Activated CD8-positive, alpha-beta memory T cell treated with anti-CD3 and anti-CD28 coated beads for 48 hours (primary cell): Measurements from ENCODE around the gene MEIOB.
"Not testable (repeated sequence)": the region's sequence is repeated elsewhere in the genome, so short reads cannot be mapped to it uniquely, and the experiment has no call there.

Experiments
- DNase-seq, 3 experiments: peaks; one replicate each; pipeline ENCODE4 v3.0.0-alpha.2; 2020; ENCODE audit warnings: low read depth in 2 of 3, low spot score in 2 of 3

Gene MEIOB

DNA sequence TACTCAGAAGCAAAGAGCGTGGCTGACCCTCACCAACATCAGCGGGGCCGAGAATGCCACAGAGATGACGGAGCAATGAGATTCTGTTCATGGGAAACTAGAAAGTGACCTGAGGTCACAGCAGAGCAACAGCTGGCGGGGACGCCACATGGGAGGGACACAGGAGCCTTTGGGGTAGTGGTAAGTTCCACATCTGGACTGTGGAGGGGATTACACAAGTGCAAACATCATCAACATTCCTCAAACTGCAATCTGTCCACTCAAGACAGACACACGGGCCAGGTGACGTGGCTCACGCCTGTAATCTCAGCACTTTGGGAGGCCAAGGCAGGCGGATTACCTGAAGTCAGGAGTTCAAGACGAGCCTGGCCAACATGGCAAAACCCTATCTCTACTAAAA lies 56.5 kb downstream of the MEIOB start:
- DNase-seq, result no peak

DNA sequence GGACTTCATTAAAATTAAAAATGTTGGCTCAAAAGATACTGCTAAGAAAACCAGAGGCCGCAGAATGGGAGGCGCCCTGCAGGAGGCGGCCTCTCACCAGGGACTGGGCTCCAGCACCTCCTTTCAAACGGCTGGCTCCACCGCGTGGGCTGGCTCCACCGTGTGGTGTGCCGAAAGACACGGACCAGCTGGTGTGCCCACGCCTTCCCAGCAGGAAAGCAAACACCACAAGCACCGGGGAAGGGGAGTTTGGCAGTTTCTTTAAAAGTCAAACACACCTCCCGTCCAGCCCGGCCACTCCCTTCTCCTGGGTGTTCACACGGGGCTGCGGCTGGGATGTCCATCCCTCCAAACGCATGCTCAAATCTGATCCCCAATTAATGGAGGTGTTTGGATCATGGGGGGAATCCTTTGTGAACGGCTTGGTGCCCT lies 59.2 kb downstream of the MEIOB start:
- DNase-seq, result peak in 1 of 3 experiments; percentile 17

DNA sequence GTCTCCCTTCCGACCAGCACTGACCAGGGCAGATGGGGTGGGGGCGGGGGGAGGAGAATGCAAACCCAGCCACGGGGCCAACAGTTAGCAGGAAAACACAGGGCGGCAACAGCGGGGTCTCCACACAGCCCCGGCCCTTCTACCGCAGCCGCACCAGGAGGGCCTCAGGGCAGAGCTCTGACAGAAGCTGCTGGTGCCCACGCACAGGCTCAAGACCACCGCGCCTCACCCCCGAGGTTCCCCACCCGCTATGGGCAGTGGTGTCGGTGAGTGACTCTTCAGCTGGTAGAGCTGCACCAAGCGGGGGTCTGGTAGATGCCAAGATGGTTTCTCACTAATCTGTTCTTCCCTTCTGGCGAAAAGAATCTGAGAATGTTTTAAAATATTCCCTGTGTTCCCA lies 61.4 kb downstream of the MEIOB start:
- DNase-seq, result no peak

DNA sequence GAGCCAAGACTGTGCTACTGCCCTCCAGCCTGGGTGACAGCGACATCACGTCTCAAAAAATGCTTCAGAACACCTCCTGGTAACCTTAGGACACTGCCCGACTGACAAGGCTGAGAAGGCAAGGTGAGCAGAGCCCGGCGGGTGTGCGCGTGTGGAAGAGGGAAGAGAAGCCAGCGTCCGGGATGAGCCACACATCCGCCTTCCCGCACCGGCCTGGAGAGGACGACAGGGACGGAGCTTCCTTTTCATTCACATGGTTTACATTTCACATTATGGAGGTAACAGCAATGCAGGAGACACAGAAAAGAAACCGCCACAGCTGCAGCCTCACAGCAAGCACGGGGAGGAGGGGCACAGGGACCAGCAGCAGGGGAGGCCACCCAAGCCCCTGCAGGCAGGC lies 61.9 kb downstream of the MEIOB start:
- no peak for DNase-seq

DNA sequence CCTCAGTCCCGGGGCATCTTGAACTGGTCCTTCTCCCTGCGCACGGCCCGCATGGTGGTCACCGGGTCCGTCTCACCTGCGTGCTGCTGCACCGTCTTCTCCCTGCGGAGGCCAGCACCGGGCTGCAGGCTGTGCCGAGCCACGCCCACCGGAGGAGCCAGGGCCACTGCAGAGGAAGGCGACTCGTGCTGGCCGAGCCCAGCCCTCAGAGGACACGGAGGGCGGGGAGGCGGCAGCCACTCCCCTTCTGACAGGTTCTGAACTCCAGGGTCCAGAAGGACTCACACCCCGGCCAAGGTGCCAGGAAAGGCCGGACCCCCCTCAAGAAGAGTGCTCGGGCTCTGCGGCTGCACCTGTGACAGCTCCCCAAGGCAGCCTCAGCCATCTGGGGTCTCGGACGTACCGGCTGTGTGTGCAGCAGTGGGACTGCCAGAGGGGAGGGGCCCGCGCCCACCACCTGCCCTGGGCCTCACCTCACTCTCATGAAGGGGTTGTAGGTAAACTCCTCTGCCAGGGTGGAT lies 62.6 kb downstream of the MEIOB start:
- DNase-seq, result no peak

DNA sequence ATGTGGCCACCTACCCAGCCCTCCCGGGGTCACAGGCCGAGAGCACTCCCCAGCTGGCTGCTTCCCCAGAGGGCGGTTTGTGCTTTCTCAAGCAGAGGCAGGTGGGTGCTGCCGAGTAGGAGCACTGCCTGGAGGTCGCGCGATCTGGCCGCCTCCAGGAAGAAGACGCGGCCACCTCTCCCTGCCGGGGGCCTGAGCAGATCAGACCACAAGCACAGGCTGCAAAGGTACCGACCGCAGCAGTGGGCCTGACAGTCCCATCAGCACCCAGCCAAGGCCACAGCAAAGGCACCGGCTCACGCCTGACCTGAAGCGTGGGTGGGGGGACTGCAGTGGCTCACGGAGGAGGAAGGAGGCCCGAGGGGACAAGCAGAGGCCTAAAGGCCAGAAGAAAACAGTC lies 63.3 kb downstream of the MEIOB start:
- no peak for DNase-seq

DNA sequence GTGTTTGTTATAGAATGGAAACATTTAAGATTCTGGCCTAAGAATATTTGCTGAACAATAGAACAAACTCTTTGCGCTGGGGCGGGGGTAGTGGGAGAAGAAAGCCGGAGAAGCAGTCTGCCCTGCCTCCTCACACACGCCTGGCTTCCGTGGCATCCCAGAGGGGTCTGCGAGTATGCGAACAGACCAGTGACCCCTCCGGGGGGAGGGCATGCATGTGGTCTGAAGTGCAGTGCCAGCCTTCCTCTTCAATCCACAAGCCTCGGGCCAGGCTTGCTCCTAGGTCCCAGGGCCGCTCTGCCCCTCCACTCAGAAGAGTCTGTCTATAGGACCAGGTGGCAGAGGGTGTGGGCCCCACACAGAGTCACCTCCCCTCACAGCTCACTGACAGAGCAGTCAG lies 64.3 kb downstream of the MEIOB start:
- no peak for DNase-seq

DNA sequence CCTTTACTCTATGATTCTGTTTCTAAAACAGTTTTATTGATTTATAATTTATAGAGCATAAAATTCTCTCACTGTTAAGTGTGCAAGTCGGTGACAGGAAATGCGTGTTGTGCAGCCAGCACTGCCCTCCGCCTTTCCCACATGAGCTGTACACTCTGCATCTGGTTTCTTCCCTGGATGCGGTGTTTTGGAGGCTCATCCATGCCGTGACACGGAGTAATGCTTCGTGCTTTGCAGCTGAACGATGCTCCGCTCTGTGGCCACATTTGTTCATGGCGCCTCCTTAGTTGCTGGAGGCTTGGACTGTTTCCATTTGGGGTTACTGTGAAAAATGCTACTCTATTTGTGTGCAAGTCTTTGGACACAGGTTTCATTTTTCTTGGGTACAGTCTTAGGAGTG lies 71.3 kb downstream of the MEIOB start:
- no peak for DNase-seq

DNA sequence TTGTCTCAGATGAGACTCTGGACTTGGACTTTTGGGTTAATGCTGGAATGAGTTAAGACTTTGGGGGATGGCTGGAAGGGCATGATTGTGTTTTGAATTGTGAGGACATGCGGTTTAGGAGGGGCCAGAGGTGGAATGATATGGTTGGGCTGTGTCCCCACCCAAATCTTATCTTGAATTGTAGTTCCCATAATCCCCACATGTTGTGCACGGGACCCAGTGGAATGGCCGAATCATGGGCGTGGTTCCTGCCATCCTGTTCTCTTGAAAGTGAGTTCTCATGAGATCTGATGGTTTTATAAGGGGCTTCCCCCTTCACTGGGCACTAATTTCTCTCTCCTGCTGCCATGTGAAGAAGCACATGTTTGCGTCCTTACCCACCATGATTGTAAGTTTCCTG lies 72.7 kb downstream of the MEIOB start:
- DNase-seq, result not testable (repeated sequence)

DNA sequence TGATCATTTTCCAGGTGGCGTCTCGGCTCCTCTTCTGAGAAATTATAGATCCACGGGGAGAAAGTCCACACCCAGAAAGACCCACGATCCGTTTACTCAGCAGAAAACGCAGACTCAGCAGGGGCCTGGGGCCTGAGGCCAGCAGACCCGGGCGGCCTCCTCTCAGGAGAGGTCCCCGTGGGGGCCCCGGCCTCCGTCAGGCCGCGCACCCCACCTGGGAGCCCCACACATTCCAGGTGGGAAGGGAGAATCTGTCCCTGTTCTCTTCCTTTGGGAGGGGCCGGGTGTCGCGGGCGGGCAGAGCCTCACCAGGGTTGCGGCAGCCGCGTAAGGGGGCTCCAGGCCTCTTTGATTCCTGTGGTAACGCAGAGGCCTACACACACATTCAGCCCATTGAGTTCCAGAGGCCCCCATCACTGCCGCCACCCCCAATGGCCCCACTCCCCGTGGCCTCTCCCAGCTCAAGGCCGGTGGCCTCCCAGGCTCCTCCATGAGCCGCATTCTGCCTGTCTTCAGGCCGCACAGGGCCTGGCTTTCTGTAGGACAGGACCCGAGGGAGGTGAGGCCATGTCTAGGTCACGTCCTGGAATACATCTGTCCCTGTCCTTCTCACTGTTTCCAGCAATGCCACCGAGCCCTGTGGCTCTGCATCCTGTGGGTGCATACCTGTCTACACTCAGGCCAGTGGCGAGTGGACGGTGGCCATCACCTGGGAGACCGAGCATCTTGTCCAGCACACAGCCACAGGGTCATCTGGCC lies 76.9 kb downstream of the MEIOB start:
- DNase-seq, result no peak

DNA sequence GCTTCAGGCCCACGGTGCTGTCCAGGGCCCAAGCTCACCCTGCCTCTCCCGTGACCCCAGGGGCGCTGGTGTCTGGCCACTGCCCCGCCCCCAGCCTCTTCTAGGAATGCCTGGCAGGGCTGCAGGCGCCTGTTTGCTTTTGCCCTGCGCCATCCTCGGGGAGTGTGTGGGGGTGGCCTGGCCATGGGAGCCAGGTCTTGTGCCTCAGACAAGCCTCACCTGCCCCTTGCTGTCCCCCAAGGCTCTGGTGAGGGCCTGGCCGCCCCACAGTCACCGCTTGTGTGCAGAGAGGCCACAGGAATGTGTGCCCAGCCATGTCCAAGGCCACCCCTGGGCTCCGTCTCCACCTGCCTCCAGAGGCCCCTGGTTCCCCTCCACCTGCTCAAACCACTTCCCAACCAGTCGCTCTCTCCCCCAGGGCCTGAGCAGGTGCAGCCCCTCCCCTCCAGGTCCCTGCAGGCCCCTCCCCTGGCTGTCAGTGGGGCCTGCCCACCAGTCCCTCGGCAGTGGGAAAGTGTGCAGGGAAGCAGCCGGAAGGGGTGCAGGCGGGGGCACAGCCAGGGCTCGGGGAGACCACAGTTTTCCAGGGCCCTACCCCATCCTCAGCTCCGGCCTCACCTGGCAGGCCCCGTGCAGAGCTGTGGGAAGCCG lies 77.6 kb downstream of the MEIOB start:
- DNase-seq, result no peak

DNA sequence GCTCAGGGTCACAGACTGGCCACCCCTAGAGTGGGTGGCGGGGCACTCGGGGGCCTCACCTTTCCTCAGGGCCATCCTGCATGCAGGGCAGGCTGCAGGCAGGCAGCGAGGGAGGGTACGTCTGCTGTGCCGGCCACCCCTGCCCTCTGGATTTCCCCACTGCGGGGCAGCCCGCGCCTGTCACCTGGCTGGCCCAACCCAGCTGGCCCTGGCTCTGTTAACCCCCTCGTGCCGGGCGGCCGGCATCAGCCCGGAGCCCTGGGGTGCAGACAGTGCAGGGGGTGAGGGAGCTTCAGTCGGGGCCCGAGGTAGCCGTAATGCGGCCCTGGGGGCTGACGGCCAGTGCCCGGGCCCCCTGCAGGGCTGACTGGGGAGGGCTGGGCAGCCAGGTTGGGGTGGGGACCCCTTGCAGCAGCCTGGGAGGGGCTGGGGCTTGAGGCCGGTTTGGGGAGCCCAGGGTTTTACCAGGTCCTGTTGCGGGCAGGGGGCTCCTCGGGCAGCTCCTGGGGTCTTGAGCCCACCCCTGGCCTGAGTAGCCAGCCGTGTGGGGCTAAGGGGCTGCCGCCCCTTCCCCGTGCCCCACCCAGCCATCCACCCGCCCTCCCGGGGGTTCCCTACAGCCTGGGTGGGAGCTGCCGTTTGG lies 78.3 kb downstream of the MEIOB start, which contains the start of gene IGFALS:
TSS of gene IGFALS (minus strand) at position 128 of the 643 bp plus-strand sequence. CDS start at position 75, 53 bp downstream.
- DNase-seq, result no peak

DNA sequence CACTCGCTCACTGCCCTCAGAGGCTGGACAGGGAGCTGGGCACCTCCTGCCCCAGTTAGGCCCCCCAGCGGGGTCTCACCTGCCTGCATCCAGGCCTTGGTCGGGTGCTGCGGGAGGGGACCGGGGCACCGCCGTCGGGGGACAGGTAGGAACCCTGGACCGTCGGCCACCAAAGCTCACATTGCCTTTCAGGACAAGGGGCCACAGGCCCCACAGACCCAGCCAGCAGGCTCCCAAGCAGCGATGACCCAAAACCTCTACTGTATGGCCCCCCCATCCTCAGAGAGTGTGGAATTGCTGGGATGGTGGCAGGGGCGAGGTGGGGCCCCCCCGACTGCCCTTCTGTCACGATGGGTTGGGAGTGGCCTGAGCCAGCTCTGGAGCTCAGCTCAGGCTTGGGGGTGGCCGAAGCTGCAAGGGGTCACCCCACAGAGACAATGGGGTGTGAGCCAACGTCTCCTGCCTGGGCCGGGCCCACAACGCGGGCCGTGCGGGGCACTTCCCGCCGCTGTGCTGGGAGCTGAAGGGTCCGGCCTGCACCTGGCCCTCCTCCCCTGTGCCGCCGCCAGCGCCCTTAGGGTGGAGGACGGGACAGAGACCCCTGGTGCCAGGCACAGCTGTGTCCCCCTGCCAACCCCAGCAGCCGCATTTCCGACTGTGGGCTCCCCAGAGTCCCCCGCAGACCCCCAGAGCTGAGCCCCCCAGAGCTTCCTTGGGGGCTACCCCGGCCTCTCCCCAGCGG lies 79.0 kb downstream of the MEIOB start:
- DNase-seq, result no peak

DNA sequence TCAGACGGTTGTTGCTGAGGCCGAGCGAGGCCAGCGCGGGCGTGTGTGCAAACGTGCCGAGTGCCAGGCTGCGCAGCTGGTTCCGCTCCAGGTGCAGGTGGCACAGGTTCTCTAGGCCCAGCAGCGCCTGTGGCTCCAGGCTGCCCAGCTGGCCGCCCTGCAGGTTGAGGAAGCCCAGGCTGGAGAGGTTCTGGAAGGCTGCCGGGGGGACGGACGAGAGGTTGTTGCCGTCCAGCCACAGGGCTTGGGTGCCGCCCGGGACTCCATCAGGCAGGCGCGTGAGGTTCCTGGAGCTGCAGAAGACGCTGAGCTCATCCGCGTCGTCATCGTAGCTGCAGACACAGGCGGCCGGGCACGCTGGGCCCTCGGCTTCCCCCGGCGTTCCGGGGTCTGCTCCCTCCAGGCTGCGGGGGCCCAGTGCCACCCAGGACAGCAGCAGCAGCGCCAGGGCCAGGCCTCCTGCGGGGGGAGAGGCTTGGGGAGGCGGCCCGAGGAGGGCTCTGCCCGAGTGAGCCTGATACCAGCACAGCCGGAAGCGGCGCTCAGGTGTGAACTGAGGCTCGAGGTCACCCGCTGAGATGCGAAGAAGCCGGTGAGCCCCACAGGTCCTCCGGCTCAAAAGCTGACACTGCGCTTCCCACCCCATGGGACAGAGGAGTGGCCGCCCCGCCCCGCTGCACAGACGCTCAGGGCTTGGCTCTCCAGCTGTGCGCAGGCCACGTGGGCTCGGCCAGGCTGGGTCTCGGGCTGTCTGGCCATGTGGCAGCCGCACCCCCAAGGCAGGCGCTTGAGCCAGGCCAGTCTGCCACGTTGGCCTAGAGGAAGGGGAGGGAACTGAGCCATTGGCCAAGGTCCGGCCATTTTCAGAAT lies 79.8 kb downstream of the MEIOB start:
- DNase-seq, result no peak

DNA sequence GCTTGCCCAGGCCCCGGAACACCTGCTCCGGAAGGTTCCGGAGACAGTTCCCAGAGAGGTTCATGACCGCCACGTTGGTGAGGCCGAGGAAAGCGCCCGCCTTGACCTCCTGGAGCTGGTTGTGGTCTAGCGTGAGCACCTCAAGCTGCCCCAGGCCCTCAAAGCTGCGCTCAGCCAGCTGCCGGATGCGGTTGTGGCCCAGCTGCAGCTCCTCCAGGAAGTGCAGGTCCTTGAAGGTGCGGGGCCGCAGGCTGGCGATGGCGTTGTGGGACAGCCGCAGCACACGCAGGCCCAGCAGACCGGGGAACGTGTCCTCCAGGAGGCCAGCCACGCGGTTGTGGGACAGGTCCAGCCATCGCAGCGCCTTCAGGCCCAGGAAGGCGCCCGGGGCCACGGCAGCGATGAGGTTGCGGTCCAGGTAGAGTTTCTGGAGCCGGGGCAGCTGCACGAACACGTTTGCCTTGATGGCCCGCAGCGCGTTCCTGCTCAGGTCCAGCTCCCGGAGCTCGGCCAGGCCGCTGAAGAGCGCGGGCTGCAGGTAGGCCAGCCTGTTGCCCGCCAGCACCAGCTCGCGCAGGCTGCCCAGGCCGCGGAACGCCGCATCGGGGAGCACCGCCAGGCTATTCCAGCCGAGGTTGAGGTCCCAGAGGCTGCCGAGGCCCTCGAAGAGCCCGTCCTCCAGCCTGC lies 80.6 kb downstream of the MEIOB start:
- DNase-seq, result no peak

DNA sequence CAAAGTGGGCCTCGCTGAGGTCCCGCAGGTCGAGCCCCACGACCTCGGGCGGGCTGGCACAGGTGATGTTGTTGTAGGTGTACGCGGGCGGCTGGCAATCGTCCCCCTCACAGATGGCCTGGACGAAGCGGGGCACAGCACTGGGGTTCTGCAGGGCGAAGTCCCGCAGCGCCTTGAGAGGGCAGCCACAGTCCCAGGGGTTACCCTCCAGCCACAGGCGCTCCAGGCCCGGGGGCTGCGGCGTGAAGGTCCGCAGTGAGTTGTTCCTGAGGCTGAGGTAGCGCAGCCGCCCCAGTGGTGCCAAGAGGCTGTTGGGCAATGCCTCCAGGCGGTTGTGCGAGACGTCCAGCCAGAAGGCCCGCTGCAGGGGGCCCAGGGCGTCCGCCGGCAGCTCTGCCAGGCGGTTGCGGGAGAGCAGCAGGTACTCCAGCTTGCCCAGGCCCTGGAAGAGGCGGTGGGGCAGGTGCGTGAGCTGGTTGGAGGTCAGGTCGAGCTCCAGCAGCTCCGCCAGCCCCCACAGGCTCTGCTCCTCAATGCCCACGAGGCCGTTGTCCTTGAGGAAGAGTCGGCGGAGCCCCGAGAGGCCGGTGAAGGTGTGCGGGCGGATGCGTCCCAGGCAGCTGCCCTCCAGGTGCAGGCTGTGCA lies 81.2 kb downstream of the MEIOB start:
- DNase-seq, result no peak

DNA sequence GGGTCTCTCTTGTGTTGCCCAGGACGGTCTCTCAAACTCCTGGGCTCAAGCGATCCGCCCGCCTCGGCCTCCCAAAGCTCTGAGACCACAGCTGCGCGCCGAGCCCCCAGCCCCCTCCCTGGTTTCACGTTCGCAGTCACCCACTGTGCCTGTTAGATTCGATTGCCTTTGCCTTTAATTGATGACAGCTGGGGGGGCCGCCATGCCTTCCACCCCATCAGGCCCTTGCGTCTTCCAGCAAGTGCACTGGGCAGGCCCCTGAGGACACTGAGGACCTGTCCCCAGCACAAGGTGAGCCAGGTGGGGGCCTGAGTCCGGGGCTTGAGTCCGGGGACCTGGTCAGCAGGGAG lies 81.7 kb downstream of the MEIOB start:
- DNase-seq, result no peak

DNA sequence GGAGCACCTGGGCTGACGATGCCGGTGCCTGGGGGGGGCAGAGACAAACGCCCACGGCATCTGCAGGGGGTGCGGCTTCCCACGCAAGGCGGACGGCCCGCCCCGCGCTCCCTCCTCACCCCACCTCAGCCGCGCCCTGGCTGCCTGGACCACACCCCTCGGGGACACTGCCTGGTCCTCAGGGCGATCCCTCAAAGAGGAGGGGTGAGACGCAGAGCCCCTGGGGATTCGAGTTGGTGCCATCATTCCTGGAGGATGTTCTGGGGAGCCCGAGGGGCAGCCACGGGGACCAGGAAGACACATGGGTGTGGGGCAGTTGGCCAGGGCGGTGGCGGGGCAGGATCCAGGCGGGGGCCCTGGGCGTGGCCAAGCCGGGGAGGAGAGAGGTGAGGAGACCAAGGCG lies 82.3 kb downstream of the MEIOB start:
- no peak for DNase-seq

DNA sequence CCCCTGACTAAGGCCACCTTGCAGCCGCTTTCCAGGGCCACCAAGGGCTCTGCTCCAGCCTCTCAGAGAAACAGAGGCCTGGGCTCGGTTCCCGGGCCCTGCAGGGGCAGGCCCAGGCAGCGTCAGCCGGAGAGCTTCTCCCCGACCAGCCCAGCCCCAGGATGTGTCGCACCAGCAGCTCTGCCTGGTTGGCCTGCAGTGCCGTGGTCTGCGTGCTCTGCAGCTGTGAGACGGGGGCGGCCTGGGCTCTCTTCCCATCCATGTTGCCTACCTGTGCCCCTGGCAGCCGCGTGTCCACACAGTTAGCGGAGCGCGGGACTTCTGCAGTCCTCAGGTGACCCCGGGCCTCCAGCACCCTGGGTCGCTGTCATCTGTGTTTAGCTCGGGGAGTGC lies 83.3 kb downstream of the MEIOB start:
- no peak for DNase-seq
